Measurements from ENCODE around the gene TUSC2.

Gene TUSC2

DNA sequence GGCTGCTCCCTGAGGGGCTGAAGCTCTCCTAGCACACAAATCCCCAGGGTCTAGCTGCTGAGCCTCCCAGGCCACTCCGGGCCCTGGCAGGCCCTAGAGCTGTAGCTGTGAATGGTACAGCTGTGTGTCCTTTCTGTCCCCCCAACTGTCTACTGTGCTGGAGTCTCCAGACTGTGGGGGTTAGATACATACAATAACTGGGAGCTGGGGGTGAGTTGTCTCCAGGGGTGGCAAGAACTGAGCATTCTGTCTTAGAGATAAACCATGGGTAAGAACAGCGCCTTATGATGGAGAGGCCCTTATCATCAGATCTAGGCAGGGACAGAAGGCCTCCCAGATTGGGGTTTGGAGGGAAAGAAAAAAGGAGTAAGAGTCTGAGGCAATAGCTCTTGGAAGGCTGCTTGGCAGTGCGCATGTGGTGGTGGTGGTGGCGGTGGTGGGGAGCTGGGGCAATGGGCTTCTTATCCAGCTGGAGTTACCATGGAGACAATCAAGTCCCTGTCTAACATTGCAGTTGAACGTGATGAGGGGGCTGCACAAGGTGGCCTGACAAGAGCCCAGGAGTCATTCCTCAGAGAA, 26.3 kb upstream of the TUSC2 start:
- no peak for DNase-seq (ENCODE audit: low read depth)

GRCh38 chr3:50353245-50354004, 25.4 kb upstream of the TUSC2 start:
- no peak for DNase-seq (ENCODE audit: low read depth)

- DNase-seq (ENCODE audit: low read depth): peak; percentile 44
Measured at GRCh38 chr3:50352781-50353180, 24.8 kb upstream of the TUSC2 start.

DNA sequence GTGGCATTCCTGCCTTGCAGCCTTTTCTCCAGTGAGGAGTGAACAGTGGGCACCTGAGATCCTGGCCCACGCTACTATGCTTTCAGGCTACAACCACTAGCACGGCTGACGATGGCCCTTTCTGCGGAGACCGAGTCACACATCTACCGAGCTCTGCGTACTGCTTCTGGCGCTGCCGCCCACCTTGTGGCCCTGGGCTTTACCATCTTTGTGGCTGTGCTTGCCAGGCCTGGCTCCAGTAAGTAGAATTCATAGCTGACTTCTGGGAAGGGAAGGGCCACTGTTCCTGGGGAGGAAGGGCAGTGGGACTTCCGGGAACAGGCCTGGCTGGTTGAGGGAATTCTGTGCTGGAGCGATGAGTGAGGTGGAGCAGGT, 23.3 kb upstream of the TUSC2 start:
- DNase-seq (ENCODE audit: low read depth): no peak

GRCh38 chr3:50350527-50351322, 22.7 kb upstream of the TUSC2 start, which contains the start of the genes CYB561D2 and NPRL2:
CYB561D2 (plus strand) TSS chr3:50350862; CDS start chr3:50351434, 572 bp downstream.
NPRL2 (minus strand) TSS chr3:50350775; CDS start chr3:50350652, 123 bp downstream.
- peak; percentile 93 for DNase-seq (ENCODE audit: low read depth)

GRCh38 chr3:50350213-50350526, 22.1 kb upstream of the TUSC2 start:
- DNase-seq (ENCODE audit: low read depth): no peak

DNA sequence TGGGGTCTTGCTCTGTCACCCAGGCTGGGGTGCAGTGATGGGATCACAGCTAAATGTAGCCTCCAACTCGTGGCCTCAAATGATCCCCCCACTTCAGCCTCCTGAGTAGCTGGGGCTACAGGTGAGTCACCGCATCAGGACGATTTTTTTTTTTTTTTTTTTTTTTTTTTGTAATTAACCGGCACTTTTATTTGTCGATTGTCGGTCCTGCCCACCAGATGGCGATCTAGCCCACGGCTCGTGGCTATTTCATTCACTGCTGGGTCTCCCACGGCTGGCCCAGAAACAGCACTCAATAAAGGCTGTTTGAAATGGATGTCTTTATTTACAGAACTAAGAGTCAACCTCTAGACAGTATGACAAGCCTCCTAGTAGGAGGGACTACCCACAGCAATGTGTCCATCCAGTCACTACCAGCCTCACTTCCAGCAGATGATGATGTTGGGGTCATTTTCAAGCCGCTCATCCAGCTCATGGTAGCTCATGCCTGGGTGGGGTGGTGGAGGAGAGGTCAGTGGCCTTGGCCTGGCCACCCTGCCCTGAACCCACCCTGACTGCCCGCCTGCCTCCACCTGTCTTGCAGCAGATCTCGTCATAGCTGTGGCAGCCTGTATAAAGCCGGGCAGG, 19.3 kb upstream of the TUSC2 start:
- peak; percentile 62 for DNase-seq (ENCODE audit: low read depth)

DNA sequence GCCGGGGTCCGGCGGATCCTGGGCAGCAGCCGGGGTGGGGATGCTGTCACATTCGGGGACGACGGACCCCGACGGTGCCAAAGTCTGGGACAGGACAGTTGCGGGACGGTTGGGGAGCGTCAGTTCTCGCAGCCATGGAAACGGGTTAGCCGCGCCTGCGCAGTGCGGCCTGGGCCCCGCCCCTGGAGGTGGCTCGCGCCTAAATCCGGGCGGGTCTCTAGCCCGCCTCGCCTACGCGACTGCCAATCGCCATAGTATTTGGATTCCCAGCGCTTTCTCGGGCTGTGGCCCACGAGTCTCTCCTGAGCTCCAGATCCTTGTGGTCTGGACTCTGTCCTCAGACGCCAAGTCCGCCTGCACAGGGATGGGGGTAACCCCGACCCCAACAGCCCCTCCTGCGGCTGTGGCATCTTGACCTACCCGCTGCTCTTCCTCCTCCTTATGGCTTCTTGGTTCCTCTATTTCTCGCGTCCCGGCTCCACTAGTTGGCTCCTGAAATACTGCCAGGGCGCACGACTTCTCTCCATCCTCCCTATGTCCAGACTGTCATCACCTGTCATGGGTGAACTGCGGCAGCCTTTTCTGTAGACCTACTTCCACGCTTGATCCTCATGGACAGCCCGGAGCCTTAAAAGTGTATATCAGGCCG, 17.7 kb upstream of the TUSC2 start, which contains the start of gene ZMYND10:
ZMYND10 (minus strand) TSS at position 147 of the 649 bp plus-strand sequence. CDS start 153 bp downstream, outside the sequence.
- no peak for DNase-seq (ENCODE audit: low read depth)

DNA sequence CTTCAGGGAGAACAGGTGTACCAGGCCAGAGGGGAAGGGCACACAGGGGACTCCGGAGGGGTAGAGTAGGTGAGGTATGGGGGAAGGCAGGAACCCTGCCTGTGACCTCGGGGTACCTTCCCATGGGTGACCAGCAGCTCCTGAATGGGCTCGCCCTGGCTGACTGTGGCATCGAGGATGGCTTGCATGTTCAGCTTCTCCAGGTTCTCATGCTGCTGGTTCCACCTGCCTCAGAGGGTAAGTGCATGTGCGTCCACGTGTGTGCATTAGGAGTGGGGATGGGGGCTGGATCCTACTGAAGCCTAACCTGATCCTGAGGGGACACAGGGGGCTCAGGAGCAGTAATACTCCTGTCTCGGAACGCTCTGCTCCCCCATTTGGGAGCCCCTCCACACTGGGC, 17.0 kb upstream of the TUSC2 start:
- no peak for DNase-seq (ENCODE audit: low read depth)

DNA sequence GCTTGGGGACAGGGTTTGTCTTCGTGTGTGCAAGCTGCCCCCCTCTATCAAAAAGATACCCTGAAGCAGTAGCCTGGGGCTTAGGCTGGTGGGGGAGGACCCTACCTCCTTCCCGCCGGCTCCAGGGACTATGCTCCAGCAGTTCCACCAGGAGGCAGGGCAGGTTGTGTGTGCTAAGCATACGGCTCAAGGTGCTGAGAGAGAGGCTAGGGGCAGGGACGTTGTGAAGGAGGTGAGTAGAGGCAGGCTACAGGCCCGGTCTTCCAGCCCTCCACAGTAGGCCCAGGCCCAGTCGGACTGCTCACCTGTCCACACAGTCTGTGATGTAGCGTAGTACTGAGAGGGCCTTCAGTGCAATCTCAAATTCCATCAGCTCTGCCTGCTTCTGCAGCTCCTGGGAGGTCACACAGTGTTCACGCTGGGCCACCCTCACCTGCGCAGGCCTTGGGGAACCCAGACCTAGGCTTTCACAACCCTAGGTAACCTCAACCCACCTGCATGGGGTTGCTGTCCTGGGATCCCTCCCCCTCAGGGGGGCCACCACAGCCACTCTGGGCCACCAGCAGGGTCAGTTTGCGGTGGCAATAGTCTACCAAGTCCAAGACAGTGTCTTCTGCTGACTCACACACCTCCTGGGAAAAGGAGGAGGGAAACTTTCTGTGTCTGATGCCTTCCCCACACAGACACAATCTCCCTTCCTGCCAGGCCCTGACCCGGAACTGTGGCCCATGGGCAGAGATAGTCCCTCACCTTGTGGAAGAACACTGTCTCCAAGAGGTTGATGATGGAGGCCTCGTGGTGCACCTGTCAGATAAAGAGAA, 15.0 kb upstream of the TUSC2 start:
- DNase-seq (ENCODE audit: low read depth): no peak

DNA sequence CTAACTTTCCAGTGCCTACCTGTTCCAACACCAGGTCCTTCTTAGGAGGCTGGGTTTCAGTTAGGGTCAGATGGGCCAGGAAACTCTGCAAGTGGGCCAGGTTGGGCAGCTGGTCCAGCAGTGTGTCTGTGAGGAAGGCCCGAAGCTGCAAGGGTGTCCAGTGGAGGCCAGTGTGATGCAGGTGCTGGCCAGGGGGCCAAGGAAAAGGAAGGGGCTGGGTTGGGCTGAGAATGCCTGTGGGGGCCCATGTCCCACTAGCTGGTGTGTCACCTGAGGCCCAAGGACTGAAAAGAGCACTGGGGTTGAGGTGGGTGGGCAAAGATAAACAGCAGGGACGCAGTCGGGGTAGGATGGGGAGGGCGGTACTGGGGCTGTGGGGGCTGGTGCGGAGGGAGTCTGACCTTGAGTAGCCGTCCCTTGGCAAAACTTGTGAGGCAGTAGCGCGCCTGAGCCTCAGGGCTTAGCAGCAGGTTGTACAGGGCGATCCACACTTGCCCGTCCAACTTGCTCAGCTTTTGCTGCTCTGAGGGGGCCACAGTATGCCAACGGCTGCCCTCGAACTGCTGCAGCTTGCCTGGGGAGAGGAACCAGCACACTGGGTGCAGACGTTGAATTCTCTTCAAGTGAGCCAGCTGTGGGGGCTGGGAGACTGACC, 14.1 kb upstream of the TUSC2 start:
- DNase-seq (ENCODE audit: low read depth): no peak

GRCh38 chr3:50341537-50341936, 13.5 kb upstream of the TUSC2 start:
- DNase-seq (ENCODE audit: low read depth): no peak

DNA sequence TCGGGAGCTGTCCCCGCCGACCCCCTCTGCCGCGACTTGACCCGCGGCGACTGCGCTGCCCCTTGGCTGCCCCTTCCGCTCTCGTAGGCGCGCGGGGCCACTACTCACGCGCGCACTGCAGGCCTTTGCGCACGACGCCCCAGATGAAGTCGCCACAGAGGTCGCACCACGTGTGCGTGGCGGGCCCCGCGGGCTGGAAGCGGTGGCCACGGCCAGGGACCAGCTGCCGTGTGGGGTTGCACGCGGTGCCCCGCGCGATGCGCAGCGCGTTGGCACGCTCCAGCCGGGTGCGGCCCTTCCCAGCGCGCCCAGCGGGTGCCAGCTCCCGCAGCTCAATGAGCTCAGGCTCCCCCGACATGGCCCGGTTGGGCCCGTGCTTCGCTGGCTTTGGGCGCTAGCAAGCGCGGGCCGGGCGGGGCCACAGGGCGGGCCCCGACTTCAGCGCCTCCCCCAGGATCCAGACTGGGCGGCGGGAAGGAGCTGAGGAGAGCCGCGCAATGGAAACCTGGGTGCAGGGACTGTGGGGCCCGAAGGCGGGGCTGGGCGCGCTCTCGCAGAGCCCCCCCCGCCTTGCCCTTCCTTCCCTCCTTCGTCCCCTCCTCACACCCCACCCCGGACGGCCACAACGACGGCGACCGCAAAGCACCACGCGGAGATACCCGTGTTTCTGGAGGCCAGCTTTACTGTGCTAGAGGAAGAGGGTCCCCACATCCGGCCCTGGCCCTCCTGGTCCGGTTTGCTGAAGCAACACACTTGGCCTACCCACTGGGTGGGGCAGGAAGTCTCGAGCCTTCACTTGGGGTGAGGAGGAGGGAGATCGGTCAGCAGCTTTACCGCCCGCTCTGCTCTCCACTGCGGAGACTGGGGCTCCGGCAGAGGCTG, 12.7 kb upstream of the TUSC2 start, which contains the start of gene RASSF1:
RASSF1 (minus strand) TSS at position 389 of the 882 bp plus-strand sequence; CDS start at position 358, 31 bp downstream.
- peak; percentile 60 for DNase-seq (ENCODE audit: low read depth)

DNA sequence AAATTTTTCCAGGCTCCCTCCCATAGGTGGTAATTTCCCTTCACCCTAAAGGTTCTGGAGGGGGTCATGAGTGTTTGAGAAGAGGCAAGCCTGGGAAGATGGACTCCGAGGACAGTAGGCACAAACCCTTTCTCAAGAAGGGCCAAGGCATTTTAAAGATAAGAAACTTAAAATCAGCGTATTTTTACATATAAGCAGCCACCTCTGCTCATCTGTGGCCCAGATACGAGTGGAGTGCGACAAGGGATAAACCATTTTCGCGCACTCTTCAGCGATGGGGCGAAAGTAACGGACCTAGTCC, 12.1 kb upstream of the TUSC2 start:
- DNase-seq (ENCODE audit: low read depth): no peak

GRCh38 chr3:50339485-50340146, 11.6 kb upstream of the TUSC2 start:
- DNase-seq (ENCODE audit: low read depth): peak; percentile 62

DNA sequence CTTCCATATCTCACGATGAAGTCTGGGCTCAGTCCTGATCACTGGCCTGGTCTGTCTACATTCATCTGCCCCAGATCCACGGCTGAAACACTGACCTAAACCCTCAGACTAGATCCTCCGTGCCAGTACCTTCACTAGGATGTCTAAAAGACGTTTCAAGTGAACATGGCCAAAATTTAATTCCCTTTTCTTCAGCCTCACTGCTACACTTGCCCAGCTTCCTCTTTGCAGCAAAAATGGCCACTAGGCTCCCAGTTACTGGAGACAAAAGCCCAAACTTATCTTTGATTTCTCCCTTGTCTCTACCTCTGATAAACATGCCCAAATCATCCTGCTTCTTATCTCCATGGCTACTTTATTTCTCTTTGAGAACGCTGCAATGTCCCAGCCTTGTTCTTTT, 10.9 kb upstream of the TUSC2 start:
- no peak for DNase-seq (ENCODE audit: low read depth)

DNA sequence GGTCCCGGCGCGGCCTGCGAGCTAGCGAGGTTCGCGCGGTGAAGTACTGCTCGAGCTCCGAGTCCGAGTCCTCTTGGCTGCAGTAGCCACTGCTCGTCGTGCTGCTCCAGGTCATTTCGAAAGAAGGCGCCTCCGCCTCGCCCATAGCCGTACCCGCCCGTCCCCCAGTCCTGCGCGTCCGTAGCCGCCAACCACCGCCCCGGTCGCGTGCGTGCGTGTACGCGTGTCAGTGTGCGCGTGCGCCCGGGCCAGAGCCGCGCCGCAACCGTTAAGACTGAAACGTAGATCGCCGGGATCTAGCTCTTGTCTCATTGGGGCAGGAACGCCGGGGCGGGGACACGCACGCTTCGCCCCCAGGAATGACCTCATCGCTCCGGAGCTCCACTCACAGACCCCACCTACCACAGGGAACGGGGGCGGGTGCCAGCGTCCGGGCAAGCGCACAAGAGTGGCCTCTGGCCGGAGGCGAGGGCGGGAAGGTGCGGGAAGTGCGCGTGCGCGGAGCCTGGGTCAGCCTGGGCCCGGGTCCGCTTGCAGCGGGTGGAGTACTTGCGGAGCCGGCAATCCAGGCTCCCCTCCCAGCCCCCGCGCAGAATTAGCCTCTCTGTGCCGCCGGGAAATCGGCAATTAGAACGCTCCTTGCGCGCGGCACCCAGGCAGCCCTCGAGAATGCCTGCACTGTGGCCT, 9.3 kb upstream of the TUSC2 start:
- peak; percentile 100 for DNase-seq (ENCODE audit: low read depth)

GRCh38 chr3:50336452-50337174, 8.6 kb upstream of the TUSC2 start:
- DNase-seq (ENCODE audit: low read depth): peak; percentile 47
